Activated CD4-positive, alpha-beta T cell treated with anti-CD3 and anti-CD28 coated beads, Interleukin-2, amount 50 U/mL, for 4 hours (primary cell): Measurements from ENCODE around the gene EEF1AKMT3.
"Not testable (repeated sequence)": the region's sequence is repeated elsewhere in the genome, so short reads cannot be mapped to it uniquely, and the experiment has no call there.

ENCODE experiments used
- DNase-seq, 2 experiments: peaks; one replicate each; pipeline ENCODE4 v3.0.0-alpha.2; 2020

Gene EEF1AKMT3

GRCh38 chr12:57766464-57767304 lies 5.7 kb upstream of the EEF1AKMT3 start, which contains the start of gene CYP27B1:
TSS of gene CYP27B1 (minus strand) at chr12:57767078. CDS start at chr12:57767041, 37 bp downstream.
- DNase-seq, result no peak

GRCh38 chr12:57767305-57767698 lies 5.1 kb upstream of the EEF1AKMT3 start:
- no peak for DNase-seq

GRCh38 chr12:57767876-57768275 lies 4.5 kb upstream of the EEF1AKMT3 start:
- DNase-seq, result no peak

GRCh38 chr12:57769594-57769993 lies 2.8 kb upstream of the EEF1AKMT3 start:
- no peak for DNase-seq

- no peak for DNase-seq
Measured at GRCh38 chr12:57770734-57771133, 1.7 kb upstream of the EEF1AKMT3 start.

- peak; percentile 91 to 92 for DNase-seq
Measured at GRCh38 chr12:57771236-57771872, 1.1 kb upstream of the EEF1AKMT3 start.

GRCh38 chr12:57771873-57772428 lies 463 bp upstream of the EEF1AKMT3 start, which contains the start of gene METTL1:
TSS of gene METTL1 (minus strand) at chr12:57772105. CDS start at chr12:57772083, 22 bp downstream.
- peak; percentile 92 to 93 for DNase-seq

- DNase-seq, result not testable (repeated sequence)
Measured at GRCh38 chr12:57774634-57775033, 2.2 kb downstream of the EEF1AKMT3 start.

- no peak for DNase-seq
Measured at GRCh38 chr12:57775044-57775443, 2.6 kb downstream of the EEF1AKMT3 start.

- no peak for DNase-seq
Measured at GRCh38 chr12:57775563-57776246, 3.3 kb downstream of the EEF1AKMT3 start.

- no peak for DNase-seq
Measured at GRCh38 chr12:57776247-57776587, 3.8 kb downstream of the EEF1AKMT3 start.

- DNase-seq, result no peak
Measured at GRCh38 chr12:57777367-57777766, 5.0 kb downstream of the EEF1AKMT3 start.

GRCh38 chr12:57777911-57778310 lies 5.5 kb downstream of the EEF1AKMT3 start:
- no peak for DNase-seq

- DNase-seq, result no peak
Measured at GRCh38 chr12:57779736-57780135, 7.3 kb downstream of the EEF1AKMT3 start.

GRCh38 chr12:57780284-57780897 lies 8.0 kb downstream of the EEF1AKMT3 start:
- no peak for DNase-seq

- DNase-seq, result no peak
Measured at GRCh38 chr12:57781244-57781643, 8.8 kb downstream of the EEF1AKMT3 start.

- no peak for DNase-seq
Measured at GRCh38 chr12:57781801-57782200, 9.4 kb downstream of the EEF1AKMT3 start.

GRCh38 chr12:57782243-57782607 lies 9.8 kb downstream of the EEF1AKMT3 start:
- no peak for DNase-seq

GRCh38 chr12:57782608-57783465 lies 10.4 kb downstream of the EEF1AKMT3 start, which contains the start of gene TSFM:
TSS of gene TSFM (plus strand) at chr12:57782787. CDS start at chr12:57782802, 15 bp downstream.
- DNase-seq, result peak; percentile 97 to 98

- no peak for DNase-seq
Measured at GRCh38 chr12:57783466-57783801, 11.0 kb downstream of the EEF1AKMT3 start.

GRCh38 chr12:57783861-57784260 lies 11.4 kb downstream of the EEF1AKMT3 start:
- DNase-seq, result no peak

GRCh38 chr12:57793920-57794319 lies 21.5 kb downstream of the EEF1AKMT3 start:
- no peak for DNase-seq
